ENCODE measurements around the gene SOHLH1.

The SOHLH1 gene

DNA sequence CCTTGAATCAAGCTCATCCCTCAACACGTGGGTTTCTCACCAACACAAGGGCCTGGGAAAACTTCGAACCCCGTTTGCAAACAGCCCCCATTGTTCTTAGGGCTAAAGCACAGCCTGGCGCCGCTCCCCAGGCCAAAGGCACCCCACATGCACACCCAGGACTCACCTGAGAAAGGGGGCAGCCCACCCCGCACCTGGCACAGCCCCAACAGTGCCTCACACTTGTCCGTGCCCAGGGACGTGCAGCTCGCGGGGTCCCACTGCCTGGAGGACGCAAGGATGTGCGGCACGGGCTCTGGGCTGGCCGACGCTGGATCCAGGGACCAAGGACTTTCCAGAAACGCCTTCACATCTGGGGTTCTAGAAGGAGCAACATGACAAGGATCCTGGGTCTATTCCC, 2.8 kb downstream of the SOHLH1 start:
- DNase-seq (ENCODE audit: low read depth in 1 of 2, low spot score in 1 of 2), result no peak
- no peak overlapping the region for H3K4me3 ChIP-seq (replicated peaks; ENCODE audit: insufficient read depth, low read length)
- peaks cover 8% of the 10 kb centered on the region for H3K27me3 ChIP-seq (ENCODE audit: insufficient read depth, poor library complexity, severe bottlenecking)
- TF ChIP-seq POLR2AphosphoS5 (IDR thresholded peaks at IDR 0.05; ENCODE audit: low read depth) (no peak), GABPA (IDR thresholded peaks at IDR 0.05; ENCODE audit: low read depth) (no peak), SPI1 (IDR thresholded peaks at IDR 0.05; ENCODE audit: borderline replicate concordance, low read depth) (no peak), CTCF (IDR thresholded peaks at IDR 0.05; ENCODE audit: insufficient read depth, low read length) (no peak), REST (IDR thresholded peaks at IDR 0.05; ENCODE audit: insufficient replicate concordance, low read depth) (no peak)
- H3K27ac ChIP-seq (replicated peaks), result no peak overlapping the region

DNA sequence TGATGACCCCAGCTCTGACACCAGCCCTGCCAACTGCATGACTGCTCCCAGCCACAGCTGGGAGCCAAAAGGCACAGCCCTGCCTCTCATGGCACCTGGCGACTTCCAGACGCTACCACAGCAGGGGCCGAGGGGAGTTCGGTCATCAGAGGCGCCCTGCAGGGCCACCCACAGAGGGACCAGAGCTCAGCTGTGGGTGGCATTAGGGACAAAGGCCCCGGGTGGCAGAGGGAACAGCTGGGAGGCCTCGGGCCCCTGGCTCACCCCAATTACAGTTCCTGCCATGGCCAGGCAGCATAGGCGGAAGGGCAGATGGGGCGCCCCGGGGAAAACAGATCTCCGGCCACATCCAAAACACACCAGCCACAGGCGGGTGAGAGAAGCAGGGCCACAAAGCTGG, 3.6 kb downstream of the SOHLH1 start:
- Histone ChIP-seq H3K4me3 (replicated peaks; ENCODE audit: insufficient read depth, low read length) (no peak overlapping the region), H3K27ac (replicated peaks) (no peak overlapping the region), H3K27me3 (ENCODE audit: insufficient read depth, poor library complexity, severe bottlenecking) (peaks cover 1% of the 10 kb centered on the region)
- DNase-seq (ENCODE audit: low read depth in 1 of 2, low spot score in 1 of 2), result no peak
- TF ChIP-seq POLR2AphosphoS5 (IDR thresholded peaks at IDR 0.05; ENCODE audit: low read depth), result no peak
- TF ChIP-seq GABPA (IDR thresholded peaks at IDR 0.05; ENCODE audit: low read depth), result no peak
- no peak for TF ChIP-seq REST (IDR thresholded peaks at IDR 0.05; ENCODE audit: insufficient replicate concordance, low read depth)
- TF ChIP-seq CTCF (IDR thresholded peaks at IDR 0.05; ENCODE audit: insufficient read depth, low read length), result no peak
- no peak for TF ChIP-seq SPI1 (IDR thresholded peaks at IDR 0.05; ENCODE audit: borderline replicate concordance, low read depth)

- no peak for TF ChIP-seq SPI1 (IDR thresholded peaks at IDR 0.05; ENCODE audit: borderline replicate concordance, low read depth)
- no peak for TF ChIP-seq CTCF (IDR thresholded peaks at IDR 0.05; ENCODE audit: insufficient read depth, low read length)
- TF ChIP-seq POLR2AphosphoS5 (IDR thresholded peaks at IDR 0.05; ENCODE audit: low read depth), result no peak
- TF ChIP-seq REST (IDR thresholded peaks at IDR 0.05; ENCODE audit: insufficient replicate concordance, low read depth), result no peak
- no peak for TF ChIP-seq GABPA (IDR thresholded peaks at IDR 0.05; ENCODE audit: low read depth)
- no peaks in the 10 kb centered on the region for H3K27me3 ChIP-seq (ENCODE audit: insufficient read depth, poor library complexity, severe bottlenecking)
These were observed 4.2 kb downstream of the SOHLH1 start for GRCh38 chr9:135695036-135695435.

More at GRCh38 chr9:135695036-135695435, 4.2 kb downstream of the SOHLH1 start:
- Histone ChIP-seq H3K27ac (replicated peaks) (no peak overlapping the region), H3K4me3 (replicated peaks; ENCODE audit: insufficient read depth, low read length) (no peak overlapping the region)
- DNase-seq (ENCODE audit: low read depth in 1 of 2, low spot score in 1 of 2), result no peak
